Measurements from ENCODE around the gene SENP6. TPM values are rescaled to one million over a fixed set of nuclear protein-coding genes. Genes with fewer than 3 reads are reported as not detected.

The SENP6 gene
- total and polyA plus RNA-seq, 2 donors (not counting 1 experiment from before 2014, with no cell fraction given) = 30.8 to 161 TPM

DNA sequence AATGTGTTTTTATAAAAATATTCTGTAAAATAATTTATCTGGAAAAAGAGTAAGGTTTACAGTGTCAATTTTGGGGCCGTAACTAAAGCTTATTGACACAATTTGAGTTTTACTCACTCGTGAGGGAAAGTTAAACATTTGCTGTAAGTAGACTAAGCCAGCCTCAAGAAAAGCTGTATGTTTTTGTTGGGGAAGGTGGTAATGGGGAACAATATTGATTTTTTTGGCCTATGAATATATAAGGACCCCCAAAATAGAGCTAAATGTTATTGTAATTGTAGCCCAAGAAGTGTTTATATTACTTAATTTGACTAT is 1.4 kb downstream of the SENP6 start:
- H3K9me3 ChIP-seq (ENCODE audit: control extremely low read depth in 1 of 3, control insufficient read depth in 2 of 3, insufficient read depth in 1 of 3, low read length in 2 of 3) = peaks cover 0 to 4% (median 0%) of the 10 kb centered on the region in 3 donors
- H3K4me3 Mint-ChIP-seq = peak overlapping the region; percentile 94
- H3K36me3 ChIP-seq (replicated peaks in 1 of 2; ENCODE audit: control extremely low read depth in 1 of 2, control insufficient read depth in 1 of 2, extremely low read depth in 1 of 2, insufficient read depth in 2 of 2, low read length in 1 of 2) = no peaks in the 10 kb centered on the region
- H3K27ac Mint-ChIP-seq = peak overlapping the region; percentile 67
- peaks cover 98% of the 10 kb centered on the region for H3K79me2 ChIP-seq (ENCODE audit: control insufficient read depth, insufficient read depth, low read length)
- H3K27me3 ChIP-seq (replicated peaks in 1 of 4; ENCODE audit: control extremely low read depth in 1 of 4, control insufficient read depth in 3 of 4, insufficient read depth in 4 of 4, low read length in 3 of 4) = no peaks in the 10 kb centered on the region
- peaks cover 44 to 46% of the 10 kb centered on the region in 2 donors for H3K4me1 ChIP-seq (ENCODE audit: control insufficient read depth in 2 of 2, insufficient read depth in 2 of 2, low read length in 2 of 2)
- H3K9ac ChIP-seq (ENCODE audit: low read length) = peak overlapping the region; percentile 94
- ATAC-seq (ENCODE audit: low read depth) (no peak), DNase-seq (no peak)
- H2AFZ ChIP-seq (ENCODE audit: insufficient read depth, low read depth, low read length, poor library complexity, severe bottlenecking) = peak overlapping the region; percentile 98
- H3K4me2 ChIP-seq (replicated peaks; ENCODE audit: low read depth, low read length, poor library complexity, severe bottlenecking) = peak overlapping the region; percentile 90
- TF ChIP-seq, protein P1, sequence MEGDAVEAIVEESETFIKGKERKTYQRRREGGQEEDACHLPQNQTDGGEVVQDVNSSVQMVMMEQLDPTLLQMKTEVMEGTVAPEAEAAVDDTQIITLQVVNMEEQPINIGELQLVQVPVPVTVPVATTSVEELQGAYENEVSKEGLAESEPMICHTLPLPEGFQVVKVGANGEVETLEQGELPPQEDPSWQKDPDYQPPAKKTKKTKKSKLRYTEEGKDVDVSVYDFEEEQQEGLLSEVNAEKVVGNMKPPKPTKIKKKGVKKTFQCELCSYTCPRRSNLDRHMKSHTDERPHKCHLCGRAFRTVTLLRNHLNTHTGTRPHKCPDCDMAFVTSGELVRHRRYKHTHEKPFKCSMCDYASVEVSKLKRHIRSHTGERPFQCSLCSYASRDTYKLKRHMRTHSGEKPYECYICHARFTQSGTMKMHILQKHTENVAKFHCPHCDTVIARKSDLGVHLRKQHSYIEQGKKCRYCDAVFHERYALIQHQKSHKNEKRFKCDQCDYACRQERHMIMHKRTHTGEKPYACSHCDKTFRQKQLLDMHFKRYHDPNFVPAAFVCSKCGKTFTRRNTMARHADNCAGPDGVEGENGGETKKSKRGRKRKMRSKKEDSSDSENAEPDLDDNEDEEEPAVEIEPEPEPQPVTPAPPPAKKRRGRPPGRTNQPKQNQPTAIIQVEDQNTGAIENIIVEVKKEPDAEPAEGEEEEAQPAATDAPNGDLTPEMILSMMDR (IDR thresholded peaks at IDR 0.05) = no peak
- no peak for TF ChIP-seq EZH2 (IDR thresholded peaks at IDR 0.05; ENCODE audit: borderline replicate concordance, insufficient read depth, low read depth, low read length, poor library complexity, severe bottlenecking)
- H3K27me3 Mint-ChIP-seq = no peaks in the 10 kb centered on the region
- peak overlapping the region; percentile 92 to 97 for H3K27ac ChIP-seq (ENCODE audit: low read length in 2 of 2)
- no peaks in the 10 kb centered on the region for H3K9me3 Mint-ChIP-seq (ENCODE audit: insufficient read depth)
- intact Hi-C loops (cut with micrococcal nuclease) = loop anchor here (2.0 to 5.0 kb wide), 2 partner anchors 146 to 1951 kb away; partner anchors contain the start of genes MYO6 and SLC17A5
- H3K4me3 ChIP-seq (ENCODE audit: control extremely low read depth in 1 of 5, extremely low read depth in 1 of 5, insufficient read depth in 1 of 5, low read depth in 2 of 5, low read length in 4 of 5) = peak overlapping the region; percentile 84 to 99 (median 92)
- peaks cover 2% of the 10 kb centered on the region for H4K20me1 ChIP-seq (ENCODE audit: control insufficient read depth, insufficient read depth, low read length, poor library complexity, severe bottlenecking)
- POLR2A ChIA-PET = interaction anchor here (1.7 kb wide), 1 partner anchor 18 kb away, joined by 5 read pairs; no protein-coding TSS in a partner anchor
- CTCF ChIA-PET = interaction anchor here (2.2 kb wide), 1 partner anchor 9 kb away, joined by 9 read pairs; no protein-coding TSS in a partner anchor
- WGBS (ENCODE audit: insufficient coverage) = 5% methylated on average over 2 of the region's 2 CpGs
- peaks cover 74% of the 10 kb centered on the region for H3K4me1 Mint-ChIP-seq

DNA sequence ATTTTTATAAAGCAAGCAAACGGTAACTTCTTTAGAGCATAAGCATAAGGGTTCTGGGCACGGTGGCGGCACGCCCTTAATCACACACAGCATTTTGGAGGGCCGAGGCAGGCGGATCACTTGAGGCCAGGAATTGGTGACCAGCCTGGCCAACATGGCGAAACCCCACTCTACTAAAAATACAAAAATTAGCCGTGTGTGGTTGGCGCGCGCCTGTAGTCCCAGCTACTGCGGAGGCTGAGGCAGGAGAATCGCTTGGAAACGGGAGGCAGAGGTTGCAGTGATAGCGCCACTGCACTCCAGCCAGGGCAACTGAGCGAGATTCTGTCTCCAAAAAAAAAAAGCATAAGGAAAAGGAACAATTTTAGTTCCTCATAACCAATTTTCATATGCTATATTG is 2.6 kb downstream of the SENP6 start:
- Histone ChIP-seq H3K9ac (ENCODE audit: low read length) (no peak overlapping the region), H3K4me1 (ENCODE audit: control insufficient read depth in 2 of 2, insufficient read depth in 2 of 2, low read length in 2 of 2) (peaks cover 43 to 48% of the 10 kb centered on the region in 2 donors), H3K4me3 (ENCODE audit: control extremely low read depth in 1 of 5, extremely low read depth in 1 of 5, insufficient read depth in 1 of 5, low read depth in 2 of 5, low read length in 4 of 5) (no peak overlapping the region), H3K27ac (ENCODE audit: low read length in 2 of 2) (peak overlapping the region in 1 of 2 donors; percentile 97), H3K27me3 (replicated peaks in 1 of 4; ENCODE audit: control extremely low read depth in 1 of 4, control insufficient read depth in 3 of 4, insufficient read depth in 4 of 4, low read length in 3 of 4) (no peaks in the 10 kb centered on the region), H2AFZ (ENCODE audit: insufficient read depth, low read depth, low read length, poor library complexity, severe bottlenecking) (no peak overlapping the region), H3K9me3 (ENCODE audit: control extremely low read depth in 1 of 3, control insufficient read depth in 2 of 3, insufficient read depth in 1 of 3, low read length in 2 of 3) (peaks cover 0 to 4% (median 0%) of the 10 kb centered on the region in 3 donors), H4K20me1 (ENCODE audit: control insufficient read depth, insufficient read depth, low read length, poor library complexity, severe bottlenecking) (peaks cover 11% of the 10 kb centered on the region), H3K4me2 (replicated peaks; ENCODE audit: low read depth, low read length, poor library complexity, severe bottlenecking) (peak overlapping the region; percentile 90), H3K79me2 (ENCODE audit: control insufficient read depth, insufficient read depth, low read length) (peaks cover 98% of the 10 kb centered on the region), H3K36me3 (replicated peaks in 1 of 2; ENCODE audit: control extremely low read depth in 1 of 2, control insufficient read depth in 1 of 2, extremely low read depth in 1 of 2, insufficient read depth in 2 of 2, low read length in 1 of 2) (no peaks in the 10 kb centered on the region)
- H3K4me3 Mint-ChIP-seq = peak overlapping the region; percentile 94
- ATAC-seq (ENCODE audit: low read depth) (no peak), DNase-seq (no peak)
- no peaks in the 10 kb centered on the region for H3K9me3 Mint-ChIP-seq (ENCODE audit: insufficient read depth)
- ChIA-PET POLR2A (no interaction called here), CTCF (no interaction called here)
- 100% methylated on average over 3 of the region's 16 CpGs for WGBS (ENCODE audit: insufficient coverage)
- intact Hi-C loops (cut with micrococcal nuclease) = loop anchor here (5.0 kb wide), 1 partner anchor 1952 kb away; the partner anchor contains the start of gene SLC17A5
- H3K27ac Mint-ChIP-seq = peak overlapping the region; percentile 67
- H3K27me3 Mint-ChIP-seq = no peaks in the 10 kb centered on the region
- H3K4me1 Mint-ChIP-seq = peaks cover 74% of the 10 kb centered on the region
- TF ChIP-seq, protein P1 (IDR thresholded peaks at IDR 0.05) = no peak
- no peak for TF ChIP-seq EZH2 (IDR thresholded peaks at IDR 0.05; ENCODE audit: borderline replicate concordance, insufficient read depth, low read depth, low read length, poor library complexity, severe bottlenecking)

Data from B cell (primary cell).